Measurements from ENCODE around the gene POLR3H.

Gene POLR3H

GRCh38 chr22:41532908-41533825 is 11.1 kb downstream of the POLR3H start:
- peak; percentile 69 for DNase-seq

GRCh38 chr22:41531715-41532477 is 12.4 kb downstream of the POLR3H start:
- no peak for DNase-seq

GRCh38 chr22:41530890-41531714 is 13.2 kb downstream of the POLR3H start:
- no peak for DNase-seq

- DNase-seq = no peak
Measured at GRCh38 chr22:41528938-41529561, 15.2 kb downstream of the POLR3H start.

- DNase-seq = no peak
Measured at GRCh38 chr22:41528132-41528766, 16.0 kb downstream of the POLR3H start.

GRCh38 chr22:41526830-41527799 is 17.2 kb downstream of the POLR3H start:
- DNase-seq = peak; percentile 72

GRCh38 chr22:41526226-41526829 is 17.9 kb downstream of the POLR3H start:
- DNase-seq = no peak

GRCh38 chr22:41525450-41526225 is 18.6 kb downstream of the POLR3H start:
- no peak for DNase-seq

GRCh38 chr22:41524809-41525449 is 19.3 kb downstream of the POLR3H start:
- DNase-seq = peak; percentile 65

GRCh38 chr22:41524251-41524661 is 20.0 kb downstream of the POLR3H start:
- DNase-seq = no peak

GRCh38 chr22:41523464-41524221 is 20.6 kb downstream of the POLR3H start:
- DNase-seq = no peak

- DNase-seq = no peak
Measured at GRCh38 chr22:41522813-41523212, 21.5 kb downstream of the POLR3H start.

- DNase-seq = no peak
Measured at GRCh38 chr22:41521126-41521525, 23.1 kb downstream of the POLR3H start.

GRCh38 chr22:41518048-41518347 is 26.3 kb downstream of the POLR3H start:
- DNase-seq = no peak

GRCh38 chr22:41517172-41518047 is 26.9 kb downstream of the POLR3H start:
- DNase-seq = peak; percentile 53

GRCh38 chr22:41516462-41516861 is 27.8 kb downstream of the POLR3H start:
- DNase-seq = no peak

- no peak for DNase-seq
Measured at GRCh38 chr22:41513391-41513790, 30.9 kb downstream of the POLR3H start.

All from stimulated activated CD4-positive, alpha-beta T cell treated with anti-CD3 and anti-CD28 coated beads, Interleukin-4, amount 100 ng/mL, for 1 hour (primary cell).